HG03571 (cell line): Measurements from ENCODE around the gene TEDDM1.
"Not testable (repeated sequence)": the region's sequence is repeated elsewhere in the genome, so short reads cannot be mapped to it uniquely, and the experiment has no call there.

Experiments
- ATAC-seq: cut with Tn5 transposase; IDR thresholded peaks from one replicate; pipeline ENCODE4 v1.9.1; 2021; ENCODE audit not compliant: unreplicated experiment

The TEDDM1 gene

GRCh38 chr1:182381962-182382819 lies 18.3 kb downstream of the TEDDM1 start:
- ATAC-seq, result no peak

GRCh38 chr1:182380199-182380598 lies 20.3 kb downstream of the TEDDM1 start:
- no peak for ATAC-seq

- not testable (repeated sequence) for ATAC-seq
These were observed 20.7 kb downstream of the TEDDM1 start for GRCh38 chr1:182379781-182380180.

- ATAC-seq, result no peak
These were observed 23.4 kb downstream of the TEDDM1 start for GRCh38 chr1:182376936-182377574.

- ATAC-seq, result no peak
These were observed 26.2 kb downstream of the TEDDM1 start for GRCh38 chr1:182374101-182374834.

GRCh38 chr1:182370532-182370931 lies 29.9 kb downstream of the TEDDM1 start:
- no peak for ATAC-seq

GRCh38 chr1:182368903-182369302 lies 31.6 kb downstream of the TEDDM1 start:
- ATAC-seq, result no peak

GRCh38 chr1:182368358-182368757 lies 32.1 kb downstream of the TEDDM1 start:
- no peak for ATAC-seq

GRCh38 chr1:182367926-182368325 lies 32.5 kb downstream of the TEDDM1 start:
- ATAC-seq, result no peak

GRCh38 chr1:182366596-182366995 lies 33.9 kb downstream of the TEDDM1 start:
- no peak for ATAC-seq

GRCh38 chr1:182359645-182360044 lies 40.8 kb downstream of the TEDDM1 start:
- ATAC-seq, result no peak

- no peak for ATAC-seq
These were observed 42.6 kb downstream of the TEDDM1 start for GRCh38 chr1:182357913-182358312.

GRCh38 chr1:182357171-182357570 lies 43.3 kb downstream of the TEDDM1 start:
- ATAC-seq, result no peak

GRCh38 chr1:182355723-182356098 lies 44.8 kb downstream of the TEDDM1 start:
- ATAC-seq, result no peak

GRCh38 chr1:182351790-182352364 lies 48.6 kb downstream of the TEDDM1 start:
- no peak for ATAC-seq

- ATAC-seq, result no peak
These were observed 49.6 kb downstream of the TEDDM1 start for GRCh38 chr1:182350839-182351238.

GRCh38 chr1:182348961-182349747 lies 51.3 kb downstream of the TEDDM1 start:
- ATAC-seq, result no peak
